Kidney epithelial cell (primary cell): ENCODE data around the gene ABCB10. TPM values are rescaled to one million over a fixed set of nuclear protein-coding genes. Genes with fewer than 3 reads are reported as not detected.

Experiments
- DNase-seq: peaks from one replicate; pipeline ENCODE4 v3.0.0-alpha.2; 2010; ENCODE audit warnings: low read depth
- H3K27me3 ChIP-seq: 2 replicates; pipeline ENCODE4 v1.6.0; 2011; ENCODE audit warnings: low read length; ENCODE audit not compliant: control insufficient read depth, insufficient read depth
- H3K36me3 ChIP-seq: 2 replicates; pipeline ENCODE4 v1.5.1; 2011; ENCODE audit warnings: low read length; ENCODE audit not compliant: control insufficient read depth, insufficient read depth
- H3K4me3 ChIP-seq: 2 replicates; pipeline ENCODE4 v1.5.1; 2011; ENCODE audit warnings: low read depth, mild to moderate bottlenecking, control low read depth, low read length
- total RNA-seq: library from RNA; depleted of rRNA; stranded (reverse); fragments of >200 nt; gene quantifications from 2 replicates; pipeline ENCODE4 v1.2.3, GENCODE V29; 2015
- TF ChIP-seq, protein P1 (sequence below): IDR thresholded peaks from 2 replicates; pipeline ENCODE4 v1.5.1; 2011; ENCODE audit warnings: mild to moderate bottlenecking, moderate library complexity, low read length, control low read depth, inconsistent platforms; ENCODE audit not compliant: insufficient read depth, poor library complexity, severe bottlenecking

The ABCB10 gene
- total RNA-seq, 1 donor from 2014 or later, result 11.9 TPM

DNA sequence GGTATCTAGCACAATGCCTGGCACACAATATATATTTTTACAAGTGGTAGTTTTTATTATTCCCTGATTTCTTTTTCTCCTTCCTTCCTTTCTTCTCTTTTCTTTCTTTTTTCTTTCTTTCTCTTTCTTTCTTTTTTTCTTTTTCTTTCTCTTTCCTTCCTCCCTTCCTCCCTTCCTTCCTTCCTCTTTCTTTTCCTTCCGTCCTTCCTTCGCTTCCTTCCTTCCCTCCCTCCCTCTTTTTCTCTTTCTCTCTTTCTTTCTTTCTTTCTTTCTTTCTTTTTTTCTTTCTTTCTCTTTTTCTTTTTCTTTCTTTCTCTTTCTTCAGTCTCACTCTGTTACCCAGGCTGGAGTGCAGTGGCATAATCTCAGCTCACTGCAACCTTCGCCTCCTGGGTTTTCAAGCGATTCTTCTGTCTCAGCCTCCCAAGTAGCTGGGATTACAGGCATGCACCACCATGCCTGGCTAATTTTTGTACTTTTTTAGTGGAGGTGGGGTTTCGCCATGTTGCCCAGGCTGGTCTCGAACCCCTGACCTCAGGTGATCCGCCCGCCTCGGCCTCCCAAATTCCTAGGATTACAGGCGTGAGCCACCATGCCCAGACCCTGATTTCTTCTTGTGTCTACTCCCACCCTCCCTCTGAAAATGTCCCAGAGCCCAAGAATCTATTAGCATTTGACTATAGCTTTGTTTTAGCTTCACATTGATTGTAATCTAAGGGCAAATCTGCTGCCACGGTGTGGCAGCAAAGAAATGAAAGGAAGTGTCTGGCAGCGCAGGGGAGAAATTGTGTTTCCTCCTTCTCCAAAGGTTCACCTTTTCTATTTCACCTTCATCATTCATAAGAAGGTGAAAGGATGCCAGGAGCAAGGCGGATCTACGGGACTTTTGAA, 19.9 kb upstream of the ABCB10 start:
- no peaks in the 10 kb centered on the region for H3K36me3 ChIP-seq
- no peaks in the 10 kb centered on the region for H3K27me3 ChIP-seq
- no peak overlapping the region for H3K4me3 ChIP-seq
- TF ChIP-seq, protein P1, sequence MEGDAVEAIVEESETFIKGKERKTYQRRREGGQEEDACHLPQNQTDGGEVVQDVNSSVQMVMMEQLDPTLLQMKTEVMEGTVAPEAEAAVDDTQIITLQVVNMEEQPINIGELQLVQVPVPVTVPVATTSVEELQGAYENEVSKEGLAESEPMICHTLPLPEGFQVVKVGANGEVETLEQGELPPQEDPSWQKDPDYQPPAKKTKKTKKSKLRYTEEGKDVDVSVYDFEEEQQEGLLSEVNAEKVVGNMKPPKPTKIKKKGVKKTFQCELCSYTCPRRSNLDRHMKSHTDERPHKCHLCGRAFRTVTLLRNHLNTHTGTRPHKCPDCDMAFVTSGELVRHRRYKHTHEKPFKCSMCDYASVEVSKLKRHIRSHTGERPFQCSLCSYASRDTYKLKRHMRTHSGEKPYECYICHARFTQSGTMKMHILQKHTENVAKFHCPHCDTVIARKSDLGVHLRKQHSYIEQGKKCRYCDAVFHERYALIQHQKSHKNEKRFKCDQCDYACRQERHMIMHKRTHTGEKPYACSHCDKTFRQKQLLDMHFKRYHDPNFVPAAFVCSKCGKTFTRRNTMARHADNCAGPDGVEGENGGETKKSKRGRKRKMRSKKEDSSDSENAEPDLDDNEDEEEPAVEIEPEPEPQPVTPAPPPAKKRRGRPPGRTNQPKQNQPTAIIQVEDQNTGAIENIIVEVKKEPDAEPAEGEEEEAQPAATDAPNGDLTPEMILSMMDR, result no peak
- DNase-seq, result no peak

GRCh38 chr1:229574679-229575442, 16.4 kb upstream of the ABCB10 start:
- Histone ChIP-seq H3K4me3 (no peak overlapping the region), H3K27me3 (no peaks in the 10 kb centered on the region), H3K36me3 (no peaks in the 10 kb centered on the region)
- no peak for DNase-seq
- TF ChIP-seq, protein P1, result no peak

DNA sequence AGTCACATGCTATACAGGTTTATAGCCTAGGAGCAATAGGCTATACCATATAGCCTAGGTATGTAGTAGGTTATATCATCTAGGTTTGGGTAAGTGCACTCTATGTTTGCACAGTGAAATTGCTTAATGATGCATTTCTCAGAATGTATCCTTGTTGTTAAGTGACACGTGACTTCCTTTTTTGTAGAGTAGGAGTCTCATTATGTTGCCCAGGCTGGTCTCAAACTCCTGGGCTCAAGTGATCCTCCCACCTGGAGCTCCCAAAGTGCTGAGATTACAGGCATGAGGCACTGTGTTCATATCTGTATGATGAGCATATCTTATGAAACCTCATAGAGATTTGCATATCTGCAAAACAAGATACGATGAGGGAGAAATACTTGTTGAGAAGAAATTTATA, 13.8 kb upstream of the ABCB10 start:
- H3K27me3 ChIP-seq, result no peaks in the 10 kb centered on the region
- H3K36me3 ChIP-seq, result no peaks in the 10 kb centered on the region
- no peak overlapping the region for H3K4me3 ChIP-seq
- TF ChIP-seq, protein P1, result no peak
- no peak for DNase-seq

GRCh38 chr1:229570891-229571516, 12.5 kb upstream of the ABCB10 start:
- no peaks in the 10 kb centered on the region for H3K27me3 ChIP-seq
- H3K36me3 ChIP-seq, result no peaks in the 10 kb centered on the region
- TF ChIP-seq, protein P1, result no peak
- no peak for DNase-seq
- no peak overlapping the region for H3K4me3 ChIP-seq

- Histone ChIP-seq H3K36me3 (no peaks in the 10 kb centered on the region), H3K4me3 (no peak overlapping the region), H3K27me3 (no peaks in the 10 kb centered on the region)
- TF ChIP-seq, protein P1, result no peak
- DNase-seq, result no peak
These were observed 11.8 kb upstream of the ABCB10 start for GRCh38 chr1:229570305-229570704.
